NB4 (cell line): ENCODE measurements around the gene NAA60.

ENCODE experiments used
- CTCF ChIP-seq: IDR thresholded peaks from one replicate; pipeline ENCODE4 v1.5.1; 2012; ENCODE audit warnings: low read depth, low read length
- MAX ChIP-seq: IDR thresholded peaks from 2 replicates; pipeline ENCODE4 v1.6.1; 2011; ENCODE audit warnings: low read depth, low read length
- MYC ChIP-seq: IDR thresholded peaks from 2 replicates; pipeline ENCODE4 v1.6.1; 2011; ENCODE audit warnings: low read depth, low read length
- POLR2A ChIP-seq: IDR thresholded peaks from 2 replicates; pipeline ENCODE4 v1.6.1; 2011; ENCODE audit warnings: mild to moderate bottlenecking; ENCODE audit not compliant: insufficient read length; ENCODE audit errors: extremely low read depth

GRCh38 chr16:3467182-3467581 lies 23.7 kb downstream of the NAA60 start:
- TF ChIP-seq MAX (no peak), CTCF (no peak), MYC (no peak), POLR2A (no peak)
